Neural cell (in vitro differentiated cells): ENCODE data around the gene SGIP1. TPM values are rescaled to one million over a fixed set of nuclear protein-coding genes. Genes with fewer than 3 reads are reported as not detected.
A peak's percentile ranks its signal among the peaks of the same experiment; 100 is the strongest.
"Not testable (repeated sequence)": the region's sequence is repeated elsewhere in the genome, so short reads cannot be mapped to it uniquely, and the experiment has no call there.

Experiments used
- H2AFZ ChIP-seq: fragments of 200-600, 300-800 bp; sonication (generic), shearing (Covaris generic); 2 replicates; pipeline ENCODE4 v1.6.0; 2014; ENCODE audit warnings: low read depth, mild to moderate bottlenecking, antibody characterized with exemption, low read length, moderate library complexity
- H3F3A ChIP-seq: fragments of 200-600 bp; shearing (Covaris generic); 2 replicates; pipeline ENCODE4 v1.6.1; 2016; ENCODE audit warnings: mild to moderate bottlenecking, moderate library complexity, mixed read lengths, antibody characterized with exemption, low read length; ENCODE audit not compliant: insufficient read depth, poor library complexity, severe bottlenecking
- H3K27ac ChIP-seq: fragments of 200-600, 300-800 bp; sonication (generic), shearing (Covaris generic); 2 replicates; pipeline ENCODE4 v1.5.1; 2014; ENCODE audit warnings: mild to moderate bottlenecking, low read length, moderate library complexity
- H3K27me3 ChIP-seq: fragments of 300-800, 200-600 bp; sonication (generic), shearing (Covaris generic); 2 replicates; pipeline ENCODE4 v1.6.0; 2014; ENCODE audit warnings: mild to moderate bottlenecking, low read depth, low read length, moderate library complexity; ENCODE audit not compliant: insufficient read depth
- H3K36me3 ChIP-seq: fragments of 300-800, 200-600 bp; sonication (generic), shearing (Covaris generic); 2 replicates; pipeline ENCODE4 v1.5.1; 2014; ENCODE audit warnings: mild to moderate bottlenecking, antibody characterized with exemption, low read length, moderate library complexity; ENCODE audit not compliant: insufficient read depth
- H3K4me2 ChIP-seq: fragments of 300-800, 200-600 bp; sonication (generic), shearing (Covaris generic); 2 replicates; pipeline ENCODE4 v1.6.0; 2014; ENCODE audit warnings: mild to moderate bottlenecking, low read length
- H3K4me3 ChIP-seq: fragments of 300-800, 200-600 bp; sonication (generic), shearing (Covaris generic); 2 replicates; pipeline ENCODE4 v1.5.1; 2014; ENCODE audit warnings: mild to moderate bottlenecking, low read length, moderate library complexity
- H3K79me2 ChIP-seq: fragments of 200-600 bp; shearing (Covaris generic); replicated peaks from 2 replicates; pipeline ENCODE4 v1.6.0; 2014; ENCODE audit warnings: mild to moderate bottlenecking, low read length, moderate library complexity; ENCODE audit not compliant: insufficient read depth
- H3K9ac ChIP-seq: fragments of 300-800, 200-600 bp; sonication (generic), shearing (Covaris generic); 2 replicates; pipeline ENCODE4 v1.6.1; 2016; ENCODE audit warnings: mild to moderate bottlenecking, low read length, mixed read lengths
- H3K9me2 ChIP-seq: fragments of 200-600 bp; shearing (Covaris generic); 2 replicates; pipeline ENCODE4 v1.6.1; 2016; ENCODE audit warnings: mild to moderate bottlenecking, low read length, mixed read lengths; ENCODE audit not compliant: insufficient read depth
- H3K9me3 ChIP-seq: fragments of 200-600, 300-800 bp; sonication (generic), shearing (Covaris generic); 2 replicates; pipeline ENCODE4 v1.6.1; 2016; ENCODE audit warnings: mild to moderate bottlenecking, mixed run types, low read length, moderate library complexity, mixed read lengths
- H4K20me1 ChIP-seq: fragments of 200-600 bp; shearing (Covaris generic); 2 replicates; pipeline ENCODE4 v1.6.1; 2016; ENCODE audit warnings: mild to moderate bottlenecking, mixed run types; ENCODE audit not compliant: insufficient read depth
- EP300 ChIP-seq: fragments of 450-650 bp; conservative IDR thresholded peaks from 2 replicates; pipeline ENCODE4 v1.6.1; 2014; ENCODE audit warnings: antibody characterized with exemption, mild to moderate bottlenecking, moderate library complexity; ENCODE audit not compliant: poor library complexity, severe bottlenecking
- EZH2 ChIP-seq: fragments of 200-600, 300-800 bp; shearing (Covaris generic), sonication (generic); IDR thresholded peaks from 2 replicates; pipeline ENCODE4 v1.6.1; 2014; ENCODE audit warnings: antibody characterized with exemption, low read length, borderline replicate concordance, mild to moderate bottlenecking; ENCODE audit not compliant: insufficient read depth, poor library complexity, severe bottlenecking
- MXI1 ChIP-seq: fragments of 450-650 bp; conservative IDR thresholded peaks from 2 replicates; pipeline ENCODE4 v1.6.1; 2014; ENCODE audit warnings: antibody characterized with exemption, mild to moderate bottlenecking; ENCODE audit not compliant: poor library complexity, severe bottlenecking
- POLR2AphosphoS5 ChIP-seq: IDR thresholded peaks from 2 replicates; pipeline ENCODE4 v1.6.1; 2012
- RAD21 ChIP-seq: fragments of 450-650 bp; conservative IDR thresholded peaks from 2 replicates; pipeline ENCODE4 v1.6.1; 2014; ENCODE audit warnings: antibody characterized with exemption, mild to moderate bottlenecking, moderate library complexity
- SMC3 ChIP-seq: fragments of 450-650 bp; conservative IDR thresholded peaks from 2 replicates; pipeline ENCODE4 v1.6.1; 2014; ENCODE audit warnings: antibody characterized with exemption, mild to moderate bottlenecking, moderate library complexity; ENCODE audit not compliant: poor library complexity
- TAF1 ChIP-seq: IDR thresholded peaks from 2 replicates; pipeline ENCODE4 v1.6.1; 2012; ENCODE audit warnings: low read depth
- polyA plus RNA-seq: library from polyadenylated mRNA; depleted of rRNA; stranded (reverse); fragments of >200 nt; gene quantifications from 2 replicates; pipeline ENCODE4 v1.2.3, GENCODE V29; 2014
- TF ChIP-seq, protein P1 (sequence below): IDR thresholded peaks from 2 replicates; pipeline ENCODE4 v1.6.1; 2012; ENCODE audit warnings: borderline replicate concordance
- TF ChIP-seq, protein P2 (sequence below): fragments of 450-650 bp; IDR thresholded peaks from 2 replicates; pipeline ENCODE4 v1.5.1; 2014; ENCODE audit warnings: antibody characterized with exemption, mild to moderate bottlenecking, moderate library complexity; ENCODE audit not compliant: poor library complexity, severe bottlenecking

Gene SGIP1
- polyA plus RNA-seq, 1 donor from 2014 or later: 50.5 TPM

DNA sequence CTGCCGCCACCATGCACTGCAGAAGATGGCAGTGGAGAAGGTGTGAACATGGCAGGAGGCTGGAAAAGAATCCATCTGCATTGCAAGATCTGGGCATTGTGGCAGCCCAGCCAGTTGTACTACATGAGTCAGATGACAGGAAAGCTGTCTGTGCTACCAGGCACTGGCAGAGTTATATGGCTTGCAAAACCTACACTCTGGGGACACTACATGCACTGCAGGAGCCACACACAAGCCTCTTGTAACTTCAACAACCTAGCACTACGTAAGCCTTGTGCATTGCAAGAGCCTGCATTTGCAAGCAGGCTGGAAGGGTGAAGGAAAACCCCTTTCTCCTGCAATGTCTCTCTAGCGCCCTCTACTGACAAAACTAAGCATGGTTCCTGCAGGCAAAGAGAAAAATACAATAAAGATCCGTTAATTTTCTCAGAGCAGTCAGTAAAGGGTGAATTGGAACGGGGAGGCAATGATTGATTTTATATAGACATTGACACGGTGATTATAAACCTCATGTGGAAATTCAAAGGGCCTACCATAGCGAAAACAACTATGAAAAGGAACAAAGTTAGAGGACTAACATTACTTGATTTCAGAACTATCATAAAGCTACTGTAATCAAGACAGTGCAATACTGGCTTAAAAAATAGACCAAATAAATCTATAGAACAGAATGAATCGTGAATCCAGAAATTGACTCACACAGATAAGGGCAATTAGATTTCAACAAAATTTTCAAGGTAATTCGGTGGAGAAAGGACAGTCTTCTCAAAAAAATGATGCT, 192.1 kb downstream of the SGIP1 start:
- Histone ChIP-seq H3K4me3 (no peak overlapping the region), H3F3A (no peaks in the 10 kb centered on the region), H4K20me1 (no peaks in the 10 kb centered on the region), H3K27me3 (no peaks in the 10 kb centered on the region), H2AFZ (no peak overlapping the region), H3K4me2 (no peak overlapping the region), H3K36me3 (peaks cover 6% of the 10 kb centered on the region), H3K9me3 (no peaks in the 10 kb centered on the region), H3K9me2 (no peaks in the 10 kb centered on the region), H3K9ac (no peak overlapping the region), H3K79me2 (no peaks in the 10 kb centered on the region), H3K27ac (no peak overlapping the region)
- TF ChIP-seq MXI1 (no peak), EZH2 (no peak), TAF1 (no peak), EP300 (no peak), POLR2AphosphoS5 (peak; percentile 7), SMC3 (peak; percentile 77), RAD21 (peak; percentile 77)
- TF ChIP-seq, protein P1, sequence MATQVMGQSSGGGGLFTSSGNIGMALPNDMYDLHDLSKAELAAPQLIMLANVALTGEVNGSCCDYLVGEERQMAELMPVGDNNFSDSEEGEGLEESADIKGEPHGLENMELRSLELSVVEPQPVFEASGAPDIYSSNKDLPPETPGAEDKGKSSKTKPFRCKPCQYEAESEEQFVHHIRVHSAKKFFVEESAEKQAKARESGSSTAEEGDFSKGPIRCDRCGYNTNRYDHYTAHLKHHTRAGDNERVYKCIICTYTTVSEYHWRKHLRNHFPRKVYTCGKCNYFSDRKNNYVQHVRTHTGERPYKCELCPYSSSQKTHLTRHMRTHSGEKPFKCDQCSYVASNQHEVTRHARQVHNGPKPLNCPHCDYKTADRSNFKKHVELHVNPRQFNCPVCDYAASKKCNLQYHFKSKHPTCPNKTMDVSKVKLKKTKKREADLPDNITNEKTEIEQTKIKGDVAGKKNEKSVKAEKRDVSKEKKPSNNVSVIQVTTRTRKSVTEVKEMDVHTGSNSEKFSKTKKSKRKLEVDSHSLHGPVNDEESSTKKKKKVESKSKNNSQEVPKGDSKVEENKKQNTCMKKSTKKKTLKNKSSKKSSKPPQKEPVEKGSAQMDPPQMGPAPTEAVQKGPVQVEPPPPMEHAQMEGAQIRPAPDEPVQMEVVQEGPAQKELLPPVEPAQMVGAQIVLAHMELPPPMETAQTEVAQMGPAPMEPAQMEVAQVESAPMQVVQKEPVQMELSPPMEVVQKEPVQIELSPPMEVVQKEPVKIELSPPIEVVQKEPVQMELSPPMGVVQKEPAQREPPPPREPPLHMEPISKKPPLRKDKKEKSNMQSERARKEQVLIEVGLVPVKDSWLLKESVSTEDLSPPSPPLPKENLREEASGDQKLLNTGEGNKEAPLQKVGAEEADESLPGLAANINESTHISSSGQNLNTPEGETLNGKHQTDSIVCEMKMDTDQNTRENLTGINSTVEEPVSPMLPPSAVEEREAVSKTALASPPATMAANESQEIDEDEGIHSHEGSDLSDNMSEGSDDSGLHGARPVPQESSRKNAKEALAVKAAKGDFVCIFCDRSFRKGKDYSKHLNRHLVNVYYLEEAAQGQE: no peak
- TF ChIP-seq, protein P2, sequence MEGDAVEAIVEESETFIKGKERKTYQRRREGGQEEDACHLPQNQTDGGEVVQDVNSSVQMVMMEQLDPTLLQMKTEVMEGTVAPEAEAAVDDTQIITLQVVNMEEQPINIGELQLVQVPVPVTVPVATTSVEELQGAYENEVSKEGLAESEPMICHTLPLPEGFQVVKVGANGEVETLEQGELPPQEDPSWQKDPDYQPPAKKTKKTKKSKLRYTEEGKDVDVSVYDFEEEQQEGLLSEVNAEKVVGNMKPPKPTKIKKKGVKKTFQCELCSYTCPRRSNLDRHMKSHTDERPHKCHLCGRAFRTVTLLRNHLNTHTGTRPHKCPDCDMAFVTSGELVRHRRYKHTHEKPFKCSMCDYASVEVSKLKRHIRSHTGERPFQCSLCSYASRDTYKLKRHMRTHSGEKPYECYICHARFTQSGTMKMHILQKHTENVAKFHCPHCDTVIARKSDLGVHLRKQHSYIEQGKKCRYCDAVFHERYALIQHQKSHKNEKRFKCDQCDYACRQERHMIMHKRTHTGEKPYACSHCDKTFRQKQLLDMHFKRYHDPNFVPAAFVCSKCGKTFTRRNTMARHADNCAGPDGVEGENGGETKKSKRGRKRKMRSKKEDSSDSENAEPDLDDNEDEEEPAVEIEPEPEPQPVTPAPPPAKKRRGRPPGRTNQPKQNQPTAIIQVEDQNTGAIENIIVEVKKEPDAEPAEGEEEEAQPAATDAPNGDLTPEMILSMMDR: peak; percentile 86

GRCh38 chr1:66728021-66728420, 194.1 kb downstream of the SGIP1 start:
- no peaks in the 10 kb centered on the region for H4K20me1 ChIP-seq
- H3K36me3 ChIP-seq: peaks cover 5% of the 10 kb centered on the region
- H3F3A ChIP-seq: no peaks in the 10 kb centered on the region
- H3K9me3 ChIP-seq: no peaks in the 10 kb centered on the region
- no peak overlapping the region for H3K4me2 ChIP-seq
- no peak overlapping the region for H3K9ac ChIP-seq
- H3K27ac ChIP-seq: no peak overlapping the region
- H3K9me2 ChIP-seq: no peaks in the 10 kb centered on the region
- no peak overlapping the region for H2AFZ ChIP-seq
- H3K4me3 ChIP-seq: no peak overlapping the region
- TF ChIP-seq MXI1 (no peak), POLR2AphosphoS5 (no peak), TAF1 (no peak), EZH2 (no peak), EP300 (no peak), RAD21 (no peak), SMC3 (no peak)
- TF ChIP-seq, protein P2: no peak
- TF ChIP-seq, protein P1: no peak
- H3K27me3 ChIP-seq: no peaks in the 10 kb centered on the region
- H3K79me2 ChIP-seq: no peaks in the 10 kb centered on the region

GRCh38 chr1:66728716-66729115, 194.8 kb downstream of the SGIP1 start:
- H3K79me2 ChIP-seq, H3K4me3 ChIP-seq, H3K9me3 ChIP-seq, H3F3A ChIP-seq, H3K4me2 ChIP-seq, H3K27ac ChIP-seq, H3K36me3 ChIP-seq, H3K27me3 ChIP-seq, H3K9ac ChIP-seq, H2AFZ ChIP-seq, H3K9me2 ChIP-seq, H4K20me1 ChIP-seq: not testable (repeated sequence)
